HG03565 (cell line): ENCODE measurements around the gene PRUNE2.

Experiments
- ATAC-seq: cut with Tn5 transposase; IDR thresholded peaks from one replicate; pipeline ENCODE4 v1.9.1; 2021; ENCODE audit warnings: mild to moderate bottlenecking, moderate library complexity; ENCODE audit not compliant: unreplicated experiment

PRUNE2 gene

DNA sequence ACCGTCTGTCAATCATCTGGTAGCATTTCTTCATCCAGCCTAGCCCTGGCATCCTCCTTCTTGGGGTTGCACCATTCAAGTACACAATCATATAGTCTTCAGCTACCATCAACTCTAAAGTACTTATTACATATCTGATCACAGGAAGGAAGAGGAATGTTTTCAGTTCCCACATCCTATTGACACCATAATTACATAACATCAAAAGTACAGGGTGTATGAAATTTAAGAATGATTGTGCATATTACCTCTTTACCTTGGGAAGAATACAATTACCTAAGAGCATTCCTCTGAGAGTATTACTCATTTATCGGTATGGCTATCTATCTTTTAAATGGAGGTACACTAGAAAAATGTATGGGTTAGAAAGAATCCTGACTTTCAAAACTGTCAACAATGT lies 268.5 kb downstream of the PRUNE2 start:
- no peak for ATAC-seq

DNA sequence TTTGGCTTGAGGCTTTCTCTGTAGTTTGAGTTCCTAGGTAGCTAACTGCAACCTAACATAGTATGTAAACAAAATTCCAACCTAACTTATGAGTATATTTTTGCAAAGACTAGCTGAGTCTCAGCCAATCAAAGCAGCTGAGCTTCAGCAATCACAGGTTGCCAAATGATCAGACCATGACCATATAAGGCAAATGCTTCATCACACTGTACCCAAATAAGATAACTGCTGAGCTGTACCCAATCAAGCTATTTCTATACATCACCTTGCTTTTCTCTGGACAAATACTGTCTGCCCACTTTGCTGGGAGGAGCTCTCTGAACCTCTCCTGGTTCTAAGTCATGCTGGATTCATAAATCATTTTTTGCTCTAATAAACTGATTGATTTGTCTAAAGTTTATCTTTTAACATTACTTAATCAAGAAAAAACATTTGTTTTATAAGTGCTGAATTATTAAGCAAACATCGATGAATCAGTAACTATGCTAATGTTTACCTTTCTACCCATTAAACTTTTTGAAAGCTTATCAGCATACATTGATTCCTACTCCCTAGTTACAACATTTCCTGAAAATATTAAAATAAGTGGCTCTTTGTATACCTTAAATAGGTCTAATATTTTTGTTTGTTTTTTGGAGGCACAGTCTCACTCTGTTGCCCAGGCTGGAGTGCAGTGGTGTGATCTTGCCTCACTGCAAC lies 271.4 kb downstream of the PRUNE2 start:
- peak; percentile 83 for ATAC-seq

DNA sequence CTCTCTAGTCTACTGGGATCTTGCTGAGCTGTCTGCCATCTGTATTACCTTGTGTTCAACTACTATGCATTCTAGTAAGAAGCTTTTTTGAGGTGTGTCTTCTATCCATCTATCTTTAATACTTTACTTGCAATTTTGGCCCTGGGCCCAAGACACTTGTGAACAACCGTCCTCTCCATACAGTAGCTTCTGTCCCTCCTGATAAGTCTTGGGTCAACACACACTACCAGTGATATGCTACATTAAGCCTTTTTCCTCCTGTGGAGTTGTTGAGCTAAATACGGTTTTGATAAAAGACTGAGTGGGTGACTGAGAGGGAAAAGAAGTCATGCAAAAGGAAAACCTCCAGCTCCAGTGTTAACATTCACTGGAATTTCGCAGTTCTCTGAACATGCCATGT lies 275.0 kb downstream of the PRUNE2 start:
- no peak for ATAC-seq

DNA sequence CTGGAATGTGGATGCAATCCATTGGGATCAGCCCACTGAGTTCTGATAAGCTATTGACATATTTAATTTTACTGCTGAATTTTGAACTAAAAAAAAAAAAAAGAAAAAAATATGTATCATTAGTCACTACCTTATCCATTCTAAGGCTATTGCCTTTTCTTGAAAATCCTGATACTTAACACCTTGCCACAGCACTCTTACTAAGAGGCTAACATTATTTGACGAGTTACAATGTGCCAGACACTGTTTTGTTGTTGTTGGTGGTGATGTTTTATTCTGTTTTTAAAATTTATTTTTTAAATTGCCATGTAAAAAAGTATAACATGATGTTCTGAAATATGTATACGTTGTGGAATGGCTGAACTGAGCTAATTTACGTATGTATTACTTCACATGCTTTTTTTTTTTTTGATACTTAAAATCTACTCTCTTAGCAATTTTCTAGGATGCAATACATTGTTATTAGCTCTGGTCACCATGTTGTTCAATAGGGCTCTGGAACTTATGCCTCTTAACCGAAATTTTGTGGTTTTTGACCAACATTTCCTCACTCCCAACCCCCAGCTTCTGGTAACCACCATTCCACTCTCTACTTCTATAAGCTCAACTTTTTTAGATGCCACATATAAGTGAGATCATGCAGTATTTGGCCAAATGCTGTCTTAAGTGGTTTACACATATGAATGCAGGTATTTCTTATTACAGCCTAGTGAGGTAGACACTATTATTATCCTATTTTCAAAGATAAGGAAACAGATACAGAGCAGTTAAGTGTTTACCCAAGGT lies 276.5 kb downstream of the PRUNE2 start:
- ATAC-seq = no peak

GRCh38 chr9:76628155-76628554 lies 277.8 kb downstream of the PRUNE2 start:
- no peak for ATAC-seq

DNA sequence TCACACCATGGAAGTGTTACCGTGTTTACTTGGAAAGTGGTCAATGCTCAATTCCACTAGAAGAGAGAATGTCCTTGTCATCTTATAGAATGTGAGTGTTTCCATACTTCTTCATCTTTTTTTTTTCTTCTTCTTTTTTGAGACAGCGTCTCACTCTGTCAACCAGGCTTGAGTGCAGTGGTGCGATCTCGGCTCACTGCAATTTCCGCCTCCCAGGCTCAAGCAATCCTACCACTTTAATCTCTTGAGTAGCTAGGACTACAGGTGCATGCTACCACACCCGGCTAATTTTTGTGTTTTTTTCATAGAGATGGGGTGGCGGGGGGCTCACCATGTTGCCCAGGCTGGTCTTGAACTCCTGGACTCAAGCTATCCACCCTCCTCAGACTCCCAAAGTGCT lies 278.9 kb downstream of the PRUNE2 start:
- no peak for ATAC-seq

GRCh38 chr9:76626141-76626540 lies 279.8 kb downstream of the PRUNE2 start:
- no peak for ATAC-seq

GRCh38 chr9:76624391-76625048 lies 281.4 kb downstream of the PRUNE2 start:
- ATAC-seq = peak; percentile 96

GRCh38 chr9:76620996-76621395 lies 284.9 kb downstream of the PRUNE2 start:
- ATAC-seq = no peak

DNA sequence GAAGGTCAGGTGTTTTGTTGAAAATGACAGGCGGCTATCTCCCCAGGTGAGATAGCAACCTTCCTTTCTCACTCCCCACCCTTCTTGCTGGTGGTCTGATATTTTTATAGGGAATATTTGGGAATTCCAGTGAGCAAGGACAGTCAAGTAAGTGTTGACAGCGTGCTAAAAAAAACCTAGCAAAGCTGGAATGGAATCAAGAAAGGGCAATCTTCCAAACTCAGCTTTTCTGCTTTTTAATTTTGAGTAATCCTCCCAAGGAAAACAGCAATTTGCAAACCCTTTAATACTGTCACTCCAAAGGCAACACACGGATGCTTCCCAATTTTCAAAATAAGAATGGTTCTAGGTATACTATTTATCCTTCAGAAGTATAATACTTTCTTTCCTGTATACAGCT lies 285.3 kb downstream of the PRUNE2 start:
- ATAC-seq = no peak

- no peak for ATAC-seq
These were observed 286.3 kb downstream of the PRUNE2 start for GRCh38 chr9:76619640-76620039.

DNA sequence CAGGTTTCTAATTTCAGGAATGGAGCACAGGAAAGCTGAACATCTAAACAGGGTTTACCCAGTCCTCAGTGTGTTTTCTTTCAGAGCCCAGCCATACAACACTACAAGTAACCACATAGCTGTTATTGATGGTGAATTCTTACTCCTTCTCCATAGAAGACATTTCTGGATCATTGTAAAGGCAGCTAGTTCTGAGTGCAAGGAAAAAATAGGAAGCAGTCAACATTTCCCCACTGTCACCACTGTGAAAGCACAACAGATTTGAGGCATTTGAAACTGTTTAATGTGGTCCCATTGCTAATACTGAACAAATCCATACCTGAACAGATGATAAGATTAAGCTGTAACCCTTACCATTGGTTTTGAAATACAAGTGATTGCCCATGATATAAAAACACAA lies 286.7 kb downstream of the PRUNE2 start:
- no peak for ATAC-seq

DNA sequence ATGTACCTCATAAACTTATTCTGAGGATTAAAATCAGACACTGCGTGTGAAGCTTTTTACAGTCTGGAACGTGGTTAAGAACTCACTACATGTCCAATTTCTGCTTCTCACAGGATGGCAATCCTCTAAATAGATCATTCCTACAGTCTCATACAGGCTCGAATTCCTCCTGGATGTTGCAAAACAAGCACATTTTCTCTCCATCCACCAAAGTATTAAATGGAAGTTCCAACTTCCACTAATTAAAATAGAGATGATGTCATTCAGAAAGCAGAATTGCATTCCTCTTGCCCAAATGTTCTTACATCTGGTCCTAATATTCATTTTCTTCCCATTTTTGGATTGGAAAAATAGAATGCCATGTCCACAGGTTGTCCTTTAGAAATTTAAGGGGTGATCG lies 287.2 kb downstream of the PRUNE2 start:
- ATAC-seq = no peak

GRCh38 chr9:76617497-76618175 lies 288.3 kb downstream of the PRUNE2 start:
- no peak for ATAC-seq

GRCh38 chr9:76616780-76617179 lies 289.1 kb downstream of the PRUNE2 start:
- ATAC-seq = no peak

DNA sequence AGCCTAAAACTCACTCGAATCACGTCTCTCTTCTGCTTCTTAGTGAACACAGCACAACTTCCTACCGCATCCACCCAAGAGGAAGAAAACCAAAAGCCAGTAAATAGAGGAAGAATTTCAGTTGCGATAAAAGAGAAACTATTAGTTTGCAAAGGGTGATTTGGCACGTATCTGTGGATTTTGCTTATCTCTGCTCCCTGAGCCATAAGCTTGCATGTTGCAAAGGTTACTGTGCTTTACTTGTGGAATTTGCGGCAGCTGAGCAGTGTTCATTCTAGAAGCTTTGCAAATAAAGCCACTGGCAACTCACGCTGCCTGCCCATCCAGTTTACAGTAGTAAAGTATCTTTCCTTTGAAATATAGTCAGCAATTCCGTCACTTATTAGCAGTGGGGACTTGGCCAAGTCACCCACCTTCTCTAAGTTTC lies 290.7 kb downstream of the PRUNE2 start:
- no peak for ATAC-seq

DNA sequence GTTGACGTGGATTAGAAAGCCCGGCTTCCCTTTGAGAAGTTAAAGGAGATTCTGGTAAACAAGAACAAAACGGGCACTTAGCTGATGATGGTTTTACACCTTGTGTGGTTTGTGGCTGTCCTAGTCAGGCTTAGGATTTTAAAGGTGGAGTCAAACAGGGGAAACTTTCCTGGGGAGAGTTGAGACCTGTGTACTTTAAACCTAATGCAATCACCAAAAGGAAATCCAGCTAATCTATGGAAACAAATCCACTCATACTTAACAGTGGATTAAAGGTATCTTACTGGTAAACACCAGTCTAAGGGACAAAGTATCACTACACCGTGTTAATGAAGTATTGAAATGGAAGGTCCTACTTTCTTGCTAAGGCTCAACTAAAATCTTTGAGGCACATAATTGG lies 291.9 kb downstream of the PRUNE2 start:
- ATAC-seq = no peak

GRCh38 chr9:76613150-76613781 lies 292.6 kb downstream of the PRUNE2 start:
- no peak for ATAC-seq

GRCh38 chr9:76610011-76610352 lies 295.9 kb downstream of the PRUNE2 start:
- no peak for ATAC-seq

- ATAC-seq = no peak
These were observed 296.5 kb downstream of the PRUNE2 start for GRCh38 chr9:76609285-76610010.
